ENCODE results near the gene MC1R. TPM values are rescaled to one million over a fixed set of nuclear protein-coding genes. Genes with fewer than 3 reads are reported as not detected.
"Not testable (repeated sequence)": the region's sequence is repeated elsewhere in the genome, so short reads cannot be mapped to it uniquely, and the experiment has no call there.

Gene MC1R
- total RNA-seq, 1 donor from 2014 or later = 2.2 TPM

GRCh38 chr16:89962754-89963498 lies 44.3 kb downstream of the MC1R start:
- no peak for DNase-seq

GRCh38 chr16:89964201-89964600 lies 45.5 kb downstream of the MC1R start:
- DNase-seq = no peak

GRCh38 chr16:89965447-89966225 lies 47.0 kb downstream of the MC1R start:
- DNase-seq = no peak

- no peak for DNase-seq
These were observed 48.1 kb downstream of the MC1R start for GRCh38 chr16:89966756-89967155.

- DNase-seq = not testable (repeated sequence)
These were observed 48.8 kb downstream of the MC1R start for GRCh38 chr16:89967436-89967835.

GRCh38 chr16:89968074-89968473 lies 49.4 kb downstream of the MC1R start:
- not testable (repeated sequence) for DNase-seq

GRCh38 chr16:89969741-89970410 lies 51.2 kb downstream of the MC1R start:
- no peak for DNase-seq

Other genes with a start within 250 kb of the MC1R start
- gene CDK10, start 232.2 kb upstream of the MC1R start, total RNA-seq = 28.5 TPM
- 6.2 TPM for gene SPATA2L, start 217.2 kb upstream of the MC1R start, total RNA-seq
- 3.5 TPM for gene VPS9D1, start 198.0 kb upstream of the MC1R start, total RNA-seq
- gene ZNF276, start 197.3 kb upstream of the MC1R start, total RNA-seq = 29.4 TPM
- 17.2 TPM for gene FANCA, start 102.2 kb upstream of the MC1R start, total RNA-seq
- 3.6 TPM for gene SPIRE2, start 90.4 kb upstream of the MC1R start, total RNA-seq
- gene TCF25, start 45.3 kb upstream of the MC1R start, total RNA-seq = 109 TPM
- gene TUBB3, start 4.5 kb downstream of the MC1R start, total RNA-seq = 7.6 TPM
- 35.7 TPM for gene DEF8, start 29.9 kb downstream of the MC1R start, total RNA-seq
- 0.79 TPM for gene DBNDD1, start 100.6 kb downstream of the MC1R start, total RNA-seq
- gene PRDM7, start 158.5 kb downstream of the MC1R start, total RNA-seq = not detected

Data from skin of body (tissue), 2 donors.